GM19395 (cell line): ENCODE results near the gene FBN1.

Experiments
- ATAC-seq: cut with Tn5 transposase; IDR thresholded peaks from one replicate; pipeline ENCODE4 v1.9.1; 2021; ENCODE audit warnings: mild to moderate bottlenecking, moderate library complexity; ENCODE audit not compliant: unreplicated experiment

The FBN1 gene

GRCh38 chr15:48582452-48583247 is 62.9 kb downstream of the FBN1 start:
- ATAC-seq = no peak

- ATAC-seq = no peak
These were observed 64.3 kb downstream of the FBN1 start for GRCh38 chr15:48581219-48581618.

GRCh38 chr15:48580736-48581135 is 64.8 kb downstream of the FBN1 start:
- ATAC-seq = no peak

GRCh38 chr15:48579945-48580671 is 65.4 kb downstream of the FBN1 start:
- ATAC-seq = no peak

- no peak for ATAC-seq
These were observed 66.5 kb downstream of the FBN1 start for GRCh38 chr15:48578965-48579364.

GRCh38 chr15:48577469-48577868 is 68.0 kb downstream of the FBN1 start:
- ATAC-seq = no peak

GRCh38 chr15:48574187-48574586 is 71.3 kb downstream of the FBN1 start:
- no peak for ATAC-seq

- ATAC-seq = no peak
These were observed 71.7 kb downstream of the FBN1 start for GRCh38 chr15:48573780-48574179.

- no peak for ATAC-seq
These were observed 72.7 kb downstream of the FBN1 start for GRCh38 chr15:48572823-48573222.

- ATAC-seq = no peak
These were observed 74.0 kb downstream of the FBN1 start for GRCh38 chr15:48571510-48571909.

- no peak for ATAC-seq
These were observed 74.7 kb downstream of the FBN1 start for GRCh38 chr15:48570822-48571221.

- no peak for ATAC-seq
These were observed 75.8 kb downstream of the FBN1 start for GRCh38 chr15:48569591-48570302.

- ATAC-seq = no peak
These were observed 78.8 kb downstream of the FBN1 start for GRCh38 chr15:48566668-48567067.

- no peak for ATAC-seq
These were observed 79.7 kb downstream of the FBN1 start for GRCh38 chr15:48565560-48566482.

- ATAC-seq = no peak
These were observed 80.8 kb downstream of the FBN1 start for GRCh38 chr15:48564690-48565089.

- no peak for ATAC-seq
These were observed 81.6 kb downstream of the FBN1 start for GRCh38 chr15:48563934-48564333.

GRCh38 chr15:48560321-48561051 is 85.0 kb downstream of the FBN1 start:
- no peak for ATAC-seq

- ATAC-seq = no peak
These were observed 86.2 kb downstream of the FBN1 start for GRCh38 chr15:48559285-48559684.

GRCh38 chr15:48558226-48558625 is 87.3 kb downstream of the FBN1 start:
- no peak for ATAC-seq

- no peak for ATAC-seq
These were observed 88.2 kb downstream of the FBN1 start for GRCh38 chr15:48557335-48557734.
